ENCODE results near the gene RIPOR1. TPM values are rescaled to one million over a fixed set of nuclear protein-coding genes. Genes with fewer than 3 reads are reported as not detected.
A peak's percentile ranks its signal among the peaks of the same experiment; 100 is the strongest.

RIPOR1 gene
- polyA plus RNA-seq, 1 of the 3 experiments (the other 2 are of a cell fraction), result 24.7 TPM

DNA sequence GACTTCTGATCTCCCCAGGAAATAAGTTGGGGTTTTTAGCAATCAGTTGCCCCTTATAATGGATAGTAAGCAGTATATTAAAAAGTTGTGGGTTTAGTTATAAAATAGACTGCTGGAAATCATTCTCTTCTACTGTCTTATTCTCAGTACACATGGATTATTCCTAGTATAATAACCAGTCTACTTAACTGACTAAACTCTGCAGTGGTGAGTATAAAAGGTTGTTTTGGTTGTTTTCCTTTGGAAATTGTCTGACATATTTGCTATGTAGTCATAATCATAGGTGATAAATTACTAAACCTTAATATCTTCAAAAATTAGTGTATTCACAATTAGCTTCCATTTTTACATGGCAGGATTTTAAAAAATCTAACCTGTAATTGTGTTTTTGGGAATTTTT is 65.1 kb downstream of the RIPOR1 start:
- peaks cover 0 to 8% of the 10 kb centered on the region in 2 experiments for H3K36me3 ChIP-seq (replicated peaks in 1 of 2; ENCODE audit: control insufficient read depth in 1 of 2, insufficient read depth in 2 of 2, low read length in 1 of 2)
- H4K20me1 ChIP-seq (ENCODE audit: insufficient read depth), result peaks cover 38% of the 10 kb centered on the region; the same call in 1 of the 2 replicates
- ChIA-PET POLR2A (interaction anchor here (1.3 kb wide), 1 partner anchor 31 kb away, joined by 3 read pairs; the partner anchor contains the start of gene CTCF), CTCF (interaction anchor here (0.9 to 3.2 kb wide), 3 partner anchors 24 to 45 kb away, joined by 3 to 19 read pairs (median 5); partner anchors contain the start of gene CTCF)
- peak overlapping the region in 1 of 2 experiments; percentile 11; a peak in 2 of 4 replicates for H3K27ac ChIP-seq (ENCODE audit: low read depth in 2 of 2, low read length in 1 of 2)
- no peak overlapping the region for H3K4me3 ChIP-seq (ENCODE audit: low read depth in 2 of 2, low read length in 1 of 2)
- H3K9me3 ChIP-seq, result no peaks in the 10 kb centered on the region
- no peak overlapping the region for H2AFZ ChIP-seq (ENCODE audit: low read depth)
- peaks cover 24% of the 10 kb centered on the region for H3F3A ChIP-seq (replicated peaks; ENCODE audit: insufficient read depth)
- H3K4me1 ChIP-seq (ENCODE audit: control insufficient read depth in 1 of 2, insufficient read depth in 2 of 2, low read depth in 1 of 2, low read length in 1 of 2), result no peaks in the 10 kb centered on the region; a peak in 1 of 4 replicates
- no peak overlapping the region for H3K9ac ChIP-seq
- H3K4me2 ChIP-seq, result no peak overlapping the region
- TF ChIP-seq, protein P1, sequence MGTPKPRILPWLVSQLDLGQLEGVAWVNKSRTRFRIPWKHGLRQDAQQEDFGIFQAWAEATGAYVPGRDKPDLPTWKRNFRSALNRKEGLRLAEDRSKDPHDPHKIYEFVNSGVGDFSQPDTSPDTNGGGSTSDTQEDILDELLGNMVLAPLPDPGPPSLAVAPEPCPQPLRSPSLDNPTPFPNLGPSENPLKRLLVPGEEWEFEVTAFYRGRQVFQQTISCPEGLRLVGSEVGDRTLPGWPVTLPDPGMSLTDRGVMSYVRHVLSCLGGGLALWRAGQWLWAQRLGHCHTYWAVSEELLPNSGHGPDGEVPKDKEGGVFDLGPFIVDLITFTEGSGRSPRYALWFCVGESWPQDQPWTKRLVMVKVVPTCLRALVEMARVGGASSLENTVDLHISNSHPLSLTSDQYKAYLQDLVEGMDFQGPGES (IDR thresholded peaks at IDR 0.05; ENCODE audit: low read depth, low read length), result no peak
- TF ChIP-seq, protein P2, sequence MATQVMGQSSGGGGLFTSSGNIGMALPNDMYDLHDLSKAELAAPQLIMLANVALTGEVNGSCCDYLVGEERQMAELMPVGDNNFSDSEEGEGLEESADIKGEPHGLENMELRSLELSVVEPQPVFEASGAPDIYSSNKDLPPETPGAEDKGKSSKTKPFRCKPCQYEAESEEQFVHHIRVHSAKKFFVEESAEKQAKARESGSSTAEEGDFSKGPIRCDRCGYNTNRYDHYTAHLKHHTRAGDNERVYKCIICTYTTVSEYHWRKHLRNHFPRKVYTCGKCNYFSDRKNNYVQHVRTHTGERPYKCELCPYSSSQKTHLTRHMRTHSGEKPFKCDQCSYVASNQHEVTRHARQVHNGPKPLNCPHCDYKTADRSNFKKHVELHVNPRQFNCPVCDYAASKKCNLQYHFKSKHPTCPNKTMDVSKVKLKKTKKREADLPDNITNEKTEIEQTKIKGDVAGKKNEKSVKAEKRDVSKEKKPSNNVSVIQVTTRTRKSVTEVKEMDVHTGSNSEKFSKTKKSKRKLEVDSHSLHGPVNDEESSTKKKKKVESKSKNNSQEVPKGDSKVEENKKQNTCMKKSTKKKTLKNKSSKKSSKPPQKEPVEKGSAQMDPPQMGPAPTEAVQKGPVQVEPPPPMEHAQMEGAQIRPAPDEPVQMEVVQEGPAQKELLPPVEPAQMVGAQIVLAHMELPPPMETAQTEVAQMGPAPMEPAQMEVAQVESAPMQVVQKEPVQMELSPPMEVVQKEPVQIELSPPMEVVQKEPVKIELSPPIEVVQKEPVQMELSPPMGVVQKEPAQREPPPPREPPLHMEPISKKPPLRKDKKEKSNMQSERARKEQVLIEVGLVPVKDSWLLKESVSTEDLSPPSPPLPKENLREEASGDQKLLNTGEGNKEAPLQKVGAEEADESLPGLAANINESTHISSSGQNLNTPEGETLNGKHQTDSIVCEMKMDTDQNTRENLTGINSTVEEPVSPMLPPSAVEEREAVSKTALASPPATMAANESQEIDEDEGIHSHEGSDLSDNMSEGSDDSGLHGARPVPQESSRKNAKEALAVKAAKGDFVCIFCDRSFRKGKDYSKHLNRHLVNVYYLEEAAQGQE (IDR thresholded peaks at IDR 0.05; ENCODE audit: low read depth, low read length), result no peak
- no peak for TF ChIP-seq FOXJ3 (CRISPR knock-in tag; IDR thresholded peaks at IDR 0.05)
- TF ChIP-seq FOSL2 (IDR thresholded peaks at IDR 0.05; ENCODE audit: borderline replicate concordance, low read depth), result no peak
- no peak for TF ChIP-seq TCF12 (IDR thresholded peaks at IDR 0.05)
- TF ChIP-seq, protein P3, sequence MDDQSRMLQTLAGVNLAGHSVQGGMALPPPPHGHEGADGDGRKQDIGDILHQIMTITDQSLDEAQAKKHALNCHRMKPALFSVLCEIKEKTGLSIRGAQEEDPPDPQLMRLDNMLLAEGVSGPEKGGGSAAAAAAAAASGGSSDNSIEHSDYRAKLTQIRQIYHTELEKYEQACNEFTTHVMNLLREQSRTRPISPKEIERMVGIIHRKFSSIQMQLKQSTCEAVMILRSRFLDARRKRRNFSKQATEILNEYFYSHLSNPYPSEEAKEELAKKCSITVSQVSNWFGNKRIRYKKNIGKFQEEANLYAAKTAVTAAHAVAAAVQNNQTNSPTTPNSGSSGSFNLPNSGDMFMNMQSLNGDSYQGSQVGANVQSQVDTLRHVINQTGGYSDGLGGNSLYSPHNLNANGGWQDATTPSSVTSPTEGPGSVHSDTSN (IDR thresholded peaks at IDR 0.05), result no peak
- TF ChIP-seq EP300 (IDR thresholded peaks at IDR 0.05; ENCODE audit: borderline replicate concordance in 1 of 2, low read depth in 1 of 2, low read length in 1 of 2), result no peak
- no peak for TF ChIP-seq JUND (IDR thresholded peaks at IDR 0.05)
- TF ChIP-seq NRF1 (IDR thresholded peaks at IDR 0.05; ENCODE audit: low read depth, low read length), result no peak
- TF ChIP-seq CHD2 (IDR thresholded peaks at IDR 0.05; ENCODE audit: low read length, partially characterized antibody), result no peak
- TF ChIP-seq SIN3A (IDR thresholded peaks at IDR 0.05; ENCODE audit: borderline replicate concordance, low read depth, low read length), result no peak
- TF ChIP-seq GATA2 (CRISPR knock-in tag; IDR thresholded peaks at IDR 0.05), result no peak
- TF ChIP-seq, protein P4, sequence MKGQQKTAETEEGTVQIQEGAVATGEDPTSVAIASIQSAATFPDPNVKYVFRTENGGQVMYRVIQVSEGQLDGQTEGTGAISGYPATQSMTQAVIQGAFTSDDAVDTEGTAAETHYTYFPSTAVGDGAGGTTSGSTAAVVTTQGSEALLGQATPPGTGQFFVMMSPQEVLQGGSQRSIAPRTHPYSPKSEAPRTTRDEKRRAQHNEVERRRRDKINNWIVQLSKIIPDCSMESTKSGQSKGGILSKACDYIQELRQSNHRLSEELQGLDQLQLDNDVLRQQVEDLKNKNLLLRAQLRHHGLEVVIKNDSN (IDR thresholded peaks at IDR 0.05; ENCODE audit: borderline replicate concordance, low read depth), result no peak
- TF ChIP-seq, protein P5, sequence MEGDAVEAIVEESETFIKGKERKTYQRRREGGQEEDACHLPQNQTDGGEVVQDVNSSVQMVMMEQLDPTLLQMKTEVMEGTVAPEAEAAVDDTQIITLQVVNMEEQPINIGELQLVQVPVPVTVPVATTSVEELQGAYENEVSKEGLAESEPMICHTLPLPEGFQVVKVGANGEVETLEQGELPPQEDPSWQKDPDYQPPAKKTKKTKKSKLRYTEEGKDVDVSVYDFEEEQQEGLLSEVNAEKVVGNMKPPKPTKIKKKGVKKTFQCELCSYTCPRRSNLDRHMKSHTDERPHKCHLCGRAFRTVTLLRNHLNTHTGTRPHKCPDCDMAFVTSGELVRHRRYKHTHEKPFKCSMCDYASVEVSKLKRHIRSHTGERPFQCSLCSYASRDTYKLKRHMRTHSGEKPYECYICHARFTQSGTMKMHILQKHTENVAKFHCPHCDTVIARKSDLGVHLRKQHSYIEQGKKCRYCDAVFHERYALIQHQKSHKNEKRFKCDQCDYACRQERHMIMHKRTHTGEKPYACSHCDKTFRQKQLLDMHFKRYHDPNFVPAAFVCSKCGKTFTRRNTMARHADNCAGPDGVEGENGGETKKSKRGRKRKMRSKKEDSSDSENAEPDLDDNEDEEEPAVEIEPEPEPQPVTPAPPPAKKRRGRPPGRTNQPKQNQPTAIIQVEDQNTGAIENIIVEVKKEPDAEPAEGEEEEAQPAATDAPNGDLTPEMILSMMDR (IDR thresholded peaks at IDR 0.05), result no peak
- H3K9me2 ChIP-seq, result no peaks in the 10 kb centered on the region
- no peaks in the 10 kb centered on the region for H3K27me3 ChIP-seq (ENCODE audit: insufficient read depth)
- H3K79me2 ChIP-seq (ENCODE audit: insufficient read depth), result peaks cover 61% of the 10 kb centered on the region
- DNase-seq, result no peak

All from SK-N-SH (cell line).